ENCODE measurements around the gene FBXW7.
A peak's percentile ranks its signal among the peaks of the same experiment; 100 is the strongest.

FBXW7 gene

GRCh38 chr4:152368001-152368400 lies 167.9 kb downstream of the FBXW7 start:
- no peak for DNase-seq

GRCh38 chr4:152364883-152365282 lies 171.0 kb downstream of the FBXW7 start:
- no peak for DNase-seq

- no peak for DNase-seq
These were observed 171.5 kb downstream of the FBXW7 start for GRCh38 chr4:152364383-152364782.

- no peak for DNase-seq
These were observed 172.0 kb downstream of the FBXW7 start for GRCh38 chr4:152363904-152364303.

- DNase-seq: peak; percentile 58
These were observed 172.8 kb downstream of the FBXW7 start for GRCh38 chr4:152363086-152363485.

- DNase-seq: no peak
These were observed 175.9 kb downstream of the FBXW7 start for GRCh38 chr4:152360045-152360410.

GRCh38 chr4:152359208-152360044 lies 176.5 kb downstream of the FBXW7 start:
- no peak for DNase-seq

GRCh38 chr4:152357206-152357605 lies 178.7 kb downstream of the FBXW7 start:
- DNase-seq: peak; percentile 35

GRCh38 chr4:152356428-152357034 lies 179.4 kb downstream of the FBXW7 start:
- DNase-seq: peak; percentile 40

- peak; percentile 96 for DNase-seq
These were observed 183.2 kb downstream of the FBXW7 start for GRCh38 chr4:152352622-152353116.

GRCh38 chr4:152352215-152352614 lies 183.7 kb downstream of the FBXW7 start:
- DNase-seq: no peak

GRCh38 chr4:152351080-152351479 lies 184.8 kb downstream of the FBXW7 start:
- no peak for DNase-seq

GRCh38 chr4:152348670-152349069 lies 187.2 kb downstream of the FBXW7 start:
- no peak for DNase-seq

GRCh38 chr4:152346979-152347378 lies 188.9 kb downstream of the FBXW7 start:
- DNase-seq: no peak

- no peak for DNase-seq
These were observed 189.4 kb downstream of the FBXW7 start for GRCh38 chr4:152346526-152346925.

- DNase-seq: no peak
These were observed 191.9 kb downstream of the FBXW7 start for GRCh38 chr4:152344001-152344400.

GRCh38 chr4:152342293-152342692 lies 193.6 kb downstream of the FBXW7 start:
- peak; percentile 52 for DNase-seq

- no peak for DNase-seq
These were observed 195.1 kb downstream of the FBXW7 start for GRCh38 chr4:152340818-152341217.

- no peak for DNase-seq
These were observed 196.3 kb downstream of the FBXW7 start for GRCh38 chr4:152339576-152339975.

- DNase-seq: no peak
These were observed 201.0 kb downstream of the FBXW7 start for GRCh38 chr4:152334931-152335330.

GRCh38 chr4:152331042-152331441 lies 204.8 kb downstream of the FBXW7 start:
- DNase-seq: no peak

- peak; percentile 44 for DNase-seq
These were observed 207.3 kb downstream of the FBXW7 start for GRCh38 chr4:152328582-152328981.

GRCh38 chr4:152327606-152328453 lies 208.1 kb downstream of the FBXW7 start:
- no peak for DNase-seq
